Esophagus squamous epithelium (tissue), 4 donors: Measurements from ENCODE around the gene CARD16.

Source experiments
- CTCF ChIP-seq, 6 experiments: fragments of 450-650 bp in 4 of 6; fragments of 200-600 bp in 2 of 6; sonication (generic) in 2 of 6; IDR thresholded peaks; one replicate each; pipeline ENCODE4 v1.5.1; 2016 to 2019; ENCODE audit warnings: antibody characterized with exemption in 6 of 6, mild to moderate bottlenecking in 4 of 6, moderate library complexity in 4 of 6
- POLR2A ChIP-seq, 4 donors: fragments of 450-650 bp; IDR thresholded peaks; one replicate each; pipeline ENCODE4 v1.6.1; 2017; ENCODE audit warnings: antibody characterized with exemption in 4 of 4, mild to moderate bottlenecking in 4 of 4, moderate library complexity in 3 of 4

- TF ChIP-seq CTCF (IDR thresholded peaks at IDR 0.05) (no peak), POLR2A (IDR thresholded peaks at IDR 0.05) (no peak)
Measured at GRCh38 chr11:105092256-105093239, 47.4 kb upstream of the CARD16 start.
